Fibroblast of mammary gland (primary cell): ENCODE data around the gene TMEM175.

Experiments used
- DNase-seq: peaks from one replicate; pipeline ENCODE4 v3.0.0-alpha.2; 2010; ENCODE audit warnings: low read depth
- H3K4me3 ChIP-seq: 2 replicates; pipeline ENCODE4 v1.5.1; 2011; ENCODE audit warnings: low read depth, mild to moderate bottlenecking, low read length, moderate library complexity; ENCODE audit not compliant: control insufficient read depth
- TF ChIP-seq, protein P1 (sequence below): conservative IDR thresholded peaks from 2 replicates; pipeline ENCODE4 v1.5.1; 2011; ENCODE audit warnings: low read depth, low read length, inconsistent platforms; ENCODE audit not compliant: control insufficient read depth, insufficient read depth

Gene TMEM175

DNA sequence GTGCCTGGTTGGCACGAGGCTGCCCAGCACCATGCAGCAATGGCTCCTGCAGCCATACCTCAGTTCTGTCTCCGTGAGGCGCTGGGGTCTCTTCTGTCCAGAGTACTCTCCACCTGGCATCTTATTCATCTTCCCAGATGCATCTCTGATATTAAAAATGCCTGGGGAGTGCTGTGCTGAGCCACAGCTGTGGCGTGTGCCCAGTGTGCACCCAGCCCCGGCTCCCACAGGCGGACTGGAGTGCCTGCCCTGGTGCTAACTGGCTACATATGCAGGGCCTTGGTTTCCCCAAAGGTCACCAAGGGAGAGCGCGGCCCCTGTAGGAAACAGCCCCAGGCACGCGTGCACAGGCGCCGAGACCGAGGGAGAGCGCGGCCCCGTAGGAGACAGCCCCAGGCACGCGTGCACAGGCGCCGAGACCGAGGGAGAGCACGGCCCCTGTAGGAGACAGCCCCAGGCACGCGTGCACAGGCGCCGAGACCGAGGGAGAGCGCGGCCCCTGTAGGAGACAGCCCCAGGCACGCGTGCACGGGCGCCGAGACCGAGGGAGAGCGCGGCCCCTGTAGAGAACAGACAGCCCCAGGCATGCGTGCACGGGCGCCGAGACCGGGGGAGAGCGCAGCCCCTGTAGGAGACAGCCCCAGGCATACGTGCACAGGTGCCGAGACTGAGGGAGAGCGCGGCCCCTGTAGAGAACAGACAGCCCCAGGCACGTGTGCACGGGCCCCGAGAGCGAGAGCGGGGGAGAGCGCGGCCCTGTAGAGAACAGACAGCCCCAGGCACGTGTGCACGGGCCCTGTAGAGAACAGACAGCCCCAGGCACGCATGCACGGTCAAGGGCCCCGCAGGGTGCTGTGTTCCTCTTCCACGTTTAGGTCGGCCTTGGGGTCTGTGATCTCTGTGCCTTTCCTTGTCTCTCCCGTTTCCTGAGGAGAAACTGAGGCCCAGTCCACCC, 14.5 kb downstream of the TMEM175 start:
- H3K4me3 ChIP-seq: no peak overlapping the region
- no peak for DNase-seq
- TF ChIP-seq, protein P1, sequence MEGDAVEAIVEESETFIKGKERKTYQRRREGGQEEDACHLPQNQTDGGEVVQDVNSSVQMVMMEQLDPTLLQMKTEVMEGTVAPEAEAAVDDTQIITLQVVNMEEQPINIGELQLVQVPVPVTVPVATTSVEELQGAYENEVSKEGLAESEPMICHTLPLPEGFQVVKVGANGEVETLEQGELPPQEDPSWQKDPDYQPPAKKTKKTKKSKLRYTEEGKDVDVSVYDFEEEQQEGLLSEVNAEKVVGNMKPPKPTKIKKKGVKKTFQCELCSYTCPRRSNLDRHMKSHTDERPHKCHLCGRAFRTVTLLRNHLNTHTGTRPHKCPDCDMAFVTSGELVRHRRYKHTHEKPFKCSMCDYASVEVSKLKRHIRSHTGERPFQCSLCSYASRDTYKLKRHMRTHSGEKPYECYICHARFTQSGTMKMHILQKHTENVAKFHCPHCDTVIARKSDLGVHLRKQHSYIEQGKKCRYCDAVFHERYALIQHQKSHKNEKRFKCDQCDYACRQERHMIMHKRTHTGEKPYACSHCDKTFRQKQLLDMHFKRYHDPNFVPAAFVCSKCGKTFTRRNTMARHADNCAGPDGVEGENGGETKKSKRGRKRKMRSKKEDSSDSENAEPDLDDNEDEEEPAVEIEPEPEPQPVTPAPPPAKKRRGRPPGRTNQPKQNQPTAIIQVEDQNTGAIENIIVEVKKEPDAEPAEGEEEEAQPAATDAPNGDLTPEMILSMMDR: no peak

DNA sequence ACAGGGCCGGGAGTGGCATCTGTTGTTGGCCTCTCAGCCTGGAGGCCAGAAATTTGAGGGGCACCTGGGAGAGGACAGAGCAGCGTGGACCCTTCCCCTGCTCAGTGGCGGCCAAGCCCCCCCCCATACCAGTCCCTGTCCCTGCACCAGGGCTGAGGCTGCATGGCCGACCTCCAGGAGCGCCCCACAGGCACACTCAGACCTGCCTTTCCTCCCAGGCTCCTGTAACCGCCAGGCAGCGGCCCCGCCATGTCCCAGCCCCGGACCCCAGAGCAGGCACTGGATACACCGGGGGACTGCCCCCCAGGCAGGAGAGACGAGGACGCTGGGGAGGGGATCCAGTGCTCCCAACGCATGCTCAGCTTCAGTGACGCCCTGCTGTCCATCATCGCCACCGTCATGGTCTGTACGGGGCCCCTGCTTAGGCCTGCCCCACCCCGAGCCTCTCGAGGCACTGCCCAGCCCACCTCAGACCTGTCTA, 15.3 kb downstream of the TMEM175 start:
- no peak overlapping the region for H3K4me3 ChIP-seq
- TF ChIP-seq, protein P1: no peak
- no peak for DNase-seq

DNA sequence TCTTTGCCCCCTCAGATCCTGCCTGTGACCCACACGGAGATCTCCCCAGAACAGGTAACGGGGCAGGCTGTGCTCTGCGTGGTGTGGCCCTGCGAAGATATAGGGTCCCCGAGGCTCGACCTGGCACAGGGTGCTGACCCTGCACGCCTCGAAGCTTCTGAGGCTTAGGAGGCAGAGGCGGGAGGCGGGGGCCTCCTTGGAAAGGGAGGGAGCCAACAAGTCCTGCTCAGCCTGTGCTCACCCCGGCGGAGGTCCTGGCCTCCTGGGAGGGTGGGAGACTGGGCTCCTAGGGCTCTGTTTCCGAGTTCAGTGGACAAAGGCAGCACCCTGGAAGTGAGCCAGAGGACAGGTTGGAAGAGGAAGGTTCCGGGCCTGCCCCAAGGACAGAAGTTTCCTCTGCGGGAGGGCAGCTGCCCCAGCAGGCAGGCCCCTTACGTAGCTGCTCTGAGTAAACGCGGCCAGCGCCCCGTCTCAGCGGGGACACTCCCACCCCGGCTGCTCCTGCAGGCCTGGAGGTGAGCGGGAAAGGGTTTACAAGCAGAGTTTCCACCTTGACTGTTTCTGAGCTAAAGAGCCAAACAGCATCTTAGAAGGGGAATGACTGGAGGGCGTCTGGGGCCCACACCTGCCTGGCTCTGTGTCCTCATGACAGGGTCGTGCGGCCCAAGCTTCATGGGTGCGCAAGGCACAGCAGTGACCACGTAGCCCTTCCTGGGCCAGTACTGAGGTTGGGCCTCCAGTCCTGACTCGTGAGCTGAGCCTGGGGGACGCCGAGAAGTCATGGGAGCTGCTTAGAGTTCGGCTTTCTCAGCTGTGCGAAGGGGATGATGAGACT, 16.1 kb downstream of the TMEM175 start:
- DNase-seq: no peak
- no peak overlapping the region for H3K4me3 ChIP-seq
- TF ChIP-seq, protein P1: no peak

DNA sequence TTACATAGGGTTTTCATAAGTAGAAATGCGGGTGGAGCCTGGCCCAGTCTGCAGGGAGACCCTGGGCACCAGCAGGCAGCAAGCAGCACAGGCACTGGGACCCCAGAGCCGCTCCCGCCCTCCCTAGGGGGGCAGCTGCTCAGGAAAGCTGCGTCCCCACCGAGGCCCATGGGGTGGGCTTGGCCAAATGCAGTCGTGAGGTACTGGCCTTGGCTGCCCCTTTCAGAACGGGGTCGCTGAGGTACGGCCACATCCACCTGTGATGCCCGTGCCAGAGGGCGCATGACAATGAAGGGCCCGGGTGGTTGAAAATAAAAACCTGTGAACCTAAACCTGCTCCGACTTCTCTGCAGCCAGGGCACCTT, 16.7 kb downstream of the TMEM175 start:
- TF ChIP-seq, protein P1: no peak
- H3K4me3 ChIP-seq: no peak overlapping the region
- no peak for DNase-seq

DNA sequence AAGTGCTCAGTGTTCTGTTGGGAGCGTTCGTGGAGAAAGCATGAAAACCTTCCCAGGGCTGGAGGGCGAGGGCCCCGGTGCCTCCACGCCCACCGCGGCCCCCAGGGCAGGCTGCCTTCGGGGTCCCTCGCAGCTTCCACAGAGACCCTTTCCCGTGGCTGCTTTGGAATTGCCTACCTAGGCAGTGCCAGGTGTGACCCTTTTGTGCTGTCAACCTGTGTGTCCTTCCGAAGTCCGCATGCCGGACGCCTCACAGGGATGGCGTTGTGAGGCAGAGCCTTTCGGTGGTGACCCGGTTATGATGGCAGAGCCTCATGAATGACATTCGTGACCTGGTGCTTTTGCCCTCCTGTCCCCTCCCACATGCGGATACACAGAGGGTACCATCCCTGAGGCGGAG, 17.4 kb downstream of the TMEM175 start:
- TF ChIP-seq, protein P1: no peak
- no peak overlapping the region for H3K4me3 ChIP-seq
- DNase-seq: no peak

DNA sequence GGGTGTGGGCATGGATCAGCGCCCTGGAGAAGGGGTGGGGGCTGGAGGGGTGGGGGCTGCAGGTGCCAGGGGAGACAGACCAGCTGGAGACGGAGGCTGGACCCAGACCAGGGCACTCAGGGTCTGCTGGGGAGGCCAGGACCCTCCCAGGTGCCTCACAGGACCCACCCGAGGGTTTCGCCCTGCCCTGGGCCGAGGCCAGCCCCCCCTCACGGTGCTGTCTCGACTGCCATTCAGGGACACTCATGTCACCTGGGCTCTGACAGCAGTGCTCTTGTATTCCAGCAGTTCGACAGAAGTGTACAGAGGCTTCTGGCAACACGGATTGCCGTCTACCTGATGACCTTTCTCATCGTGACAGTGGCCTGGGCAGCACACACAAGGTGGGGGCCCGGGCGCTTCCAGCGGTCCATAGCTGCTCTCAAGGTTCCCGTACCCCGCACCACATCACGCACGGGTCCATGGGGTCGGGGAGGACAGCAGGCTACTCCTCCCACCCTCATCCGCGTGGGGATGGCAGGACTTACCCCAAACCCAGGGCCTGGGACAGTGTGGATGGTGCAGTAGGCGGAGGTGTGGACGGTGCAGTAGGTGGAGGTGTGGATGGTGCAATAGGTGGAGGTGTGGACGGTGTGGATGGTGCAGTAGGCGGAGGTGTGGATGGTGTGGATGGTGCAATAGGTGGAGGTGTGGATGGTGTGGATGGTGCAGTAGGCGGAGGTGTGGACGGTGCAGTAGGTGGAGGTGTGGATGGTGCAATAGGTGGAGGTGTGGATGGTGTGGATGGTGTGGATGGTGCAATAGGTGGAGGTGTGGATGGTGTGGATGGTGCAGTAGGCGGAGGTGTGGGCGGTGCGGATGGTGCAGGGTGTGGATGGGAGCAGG, 18.1 kb downstream of the TMEM175 start:
- TF ChIP-seq, protein P1: no peak
- no peak overlapping the region for H3K4me3 ChIP-seq
- no peak for DNase-seq
